ENCODE measurements around the gene CRTC1.

DNA sequence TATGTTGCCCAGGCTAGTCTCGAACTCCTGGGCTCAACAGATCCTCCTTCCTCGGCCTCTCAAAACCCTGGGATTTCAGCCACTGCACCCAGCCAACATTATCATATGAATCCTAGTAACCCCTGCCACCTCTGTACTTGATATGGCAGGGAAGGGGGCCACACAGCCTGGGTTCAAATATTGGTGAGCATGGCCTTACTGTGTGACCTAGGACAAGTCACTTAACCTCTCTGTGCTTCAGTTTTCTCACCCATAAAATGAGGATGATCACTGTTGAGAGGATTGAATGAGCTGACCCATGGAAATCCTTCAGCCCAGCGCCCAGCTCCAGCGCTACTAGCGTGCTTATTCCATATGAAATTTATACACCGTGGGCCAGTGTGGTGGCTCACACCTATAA, 111.2 kb downstream of the CRTC1 start:
- TF ChIP-seq, protein P1, sequence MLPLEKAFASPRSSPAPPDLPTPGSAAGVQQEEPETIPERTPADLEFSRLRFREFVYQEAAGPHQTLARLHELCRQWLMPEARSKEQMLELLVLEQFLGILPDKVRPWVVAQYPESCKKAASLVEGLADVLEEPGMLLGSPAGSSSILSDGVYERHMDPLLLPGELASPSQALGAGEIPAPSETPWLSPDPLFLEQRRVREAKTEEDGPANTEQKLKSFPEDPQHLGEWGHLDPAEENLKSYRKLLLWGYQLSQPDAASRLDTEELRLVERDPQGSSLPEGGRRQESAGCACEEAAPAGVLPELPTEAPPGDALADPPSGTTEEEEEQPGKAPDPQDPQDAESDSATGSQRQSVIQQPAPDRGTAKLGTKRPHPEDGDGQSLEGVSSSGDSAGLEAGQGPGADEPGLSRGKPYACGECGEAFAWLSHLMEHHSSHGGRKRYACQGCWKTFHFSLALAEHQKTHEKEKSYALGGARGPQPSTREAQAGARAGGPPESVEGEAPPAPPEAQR (CRISPR knock-in tag; IDR thresholded peaks at IDR 0.05) = no peak
- TF ChIP-seq ATF1 (CRISPR knock-in tag; IDR thresholded peaks at IDR 0.05) = no peak
- TF ChIP-seq CTCF (IDR thresholded peaks at IDR 0.05) = no peak
- TF ChIP-seq, protein P2, sequence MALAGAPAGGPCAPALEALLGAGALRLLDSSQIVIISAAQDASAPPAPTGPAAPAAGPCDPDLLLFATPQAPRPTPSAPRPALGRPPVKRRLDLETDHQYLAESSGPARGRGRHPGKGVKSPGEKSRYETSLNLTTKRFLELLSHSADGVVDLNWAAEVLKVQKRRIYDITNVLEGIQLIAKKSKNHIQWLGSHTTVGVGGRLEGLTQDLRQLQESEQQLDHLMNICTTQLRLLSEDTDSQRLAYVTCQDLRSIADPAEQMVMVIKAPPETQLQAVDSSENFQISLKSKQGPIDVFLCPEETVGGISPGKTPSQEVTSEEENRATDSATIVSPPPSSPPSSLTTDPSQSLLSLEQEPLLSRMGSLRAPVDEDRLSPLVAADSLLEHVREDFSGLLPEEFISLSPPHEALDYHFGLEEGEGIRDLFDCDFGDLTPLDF (CRISPR knock-in tag; IDR thresholded peaks at IDR 0.05) = no peak
- TF ChIP-seq ZNF423 (CRISPR knock-in tag; IDR thresholded peaks at IDR 0.05) = no peak
- TF ChIP-seq FOXJ3 (CRISPR knock-in tag; IDR thresholded peaks at IDR 0.05; ENCODE audit: borderline replicate concordance) = no peak
- TF ChIP-seq, protein P3, sequence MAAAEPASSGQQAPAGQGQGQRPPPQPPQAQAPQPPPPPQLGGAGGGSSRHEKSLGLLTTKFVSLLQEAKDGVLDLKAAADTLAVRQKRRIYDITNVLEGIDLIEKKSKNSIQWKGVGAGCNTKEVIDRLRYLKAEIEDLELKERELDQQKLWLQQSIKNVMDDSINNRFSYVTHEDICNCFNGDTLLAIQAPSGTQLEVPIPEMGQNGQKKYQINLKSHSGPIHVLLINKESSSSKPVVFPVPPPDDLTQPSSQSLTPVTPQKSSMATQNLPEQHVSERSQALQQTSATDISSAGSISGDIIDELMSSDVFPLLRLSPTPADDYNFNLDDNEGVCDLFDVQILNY (CRISPR knock-in tag; IDR thresholded peaks at IDR 0.05) = no peak
- TF ChIP-seq JUN (CRISPR knock-in tag; IDR thresholded peaks at IDR 0.05) = no peak
- TF ChIP-seq ESRRA (CRISPR knock-in tag; IDR thresholded peaks at IDR 0.05; ENCODE audit: borderline replicate concordance) = no peak
- TF ChIP-seq, protein P4, sequence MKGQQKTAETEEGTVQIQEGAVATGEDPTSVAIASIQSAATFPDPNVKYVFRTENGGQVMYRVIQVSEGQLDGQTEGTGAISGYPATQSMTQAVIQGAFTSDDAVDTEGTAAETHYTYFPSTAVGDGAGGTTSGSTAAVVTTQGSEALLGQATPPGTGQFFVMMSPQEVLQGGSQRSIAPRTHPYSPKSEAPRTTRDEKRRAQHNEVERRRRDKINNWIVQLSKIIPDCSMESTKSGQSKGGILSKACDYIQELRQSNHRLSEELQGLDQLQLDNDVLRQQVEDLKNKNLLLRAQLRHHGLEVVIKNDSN (CRISPR knock-in tag; IDR thresholded peaks at IDR 0.05) = no peak
